Measurements from ENCODE around the gene TCF7L1.
"Not testable (repeated sequence)": the region's sequence is repeated elsewhere in the genome, so short reads cannot be mapped to it uniquely, and the experiment has no call there.

Gene TCF7L1, protein sequence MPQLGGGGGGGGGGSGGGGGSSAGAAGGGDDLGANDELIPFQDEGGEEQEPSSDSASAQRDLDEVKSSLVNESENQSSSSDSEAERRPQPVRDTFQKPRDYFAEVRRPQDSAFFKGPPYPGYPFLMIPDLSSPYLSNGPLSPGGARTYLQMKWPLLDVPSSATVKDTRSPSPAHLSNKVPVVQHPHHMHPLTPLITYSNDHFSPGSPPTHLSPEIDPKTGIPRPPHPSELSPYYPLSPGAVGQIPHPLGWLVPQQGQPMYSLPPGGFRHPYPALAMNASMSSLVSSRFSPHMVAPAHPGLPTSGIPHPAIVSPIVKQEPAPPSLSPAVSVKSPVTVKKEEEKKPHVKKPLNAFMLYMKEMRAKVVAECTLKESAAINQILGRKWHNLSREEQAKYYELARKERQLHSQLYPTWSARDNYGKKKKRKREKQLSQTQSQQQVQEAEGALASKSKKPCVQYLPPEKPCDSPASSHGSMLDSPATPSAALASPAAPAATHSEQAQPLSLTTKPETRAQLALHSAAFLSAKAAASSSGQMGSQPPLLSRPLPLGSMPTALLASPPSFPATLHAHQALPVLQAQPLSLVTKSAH
- total RNA-seq: 0 to 4.5 (median 0.24) reads per million in 17 experiments

DNA sequence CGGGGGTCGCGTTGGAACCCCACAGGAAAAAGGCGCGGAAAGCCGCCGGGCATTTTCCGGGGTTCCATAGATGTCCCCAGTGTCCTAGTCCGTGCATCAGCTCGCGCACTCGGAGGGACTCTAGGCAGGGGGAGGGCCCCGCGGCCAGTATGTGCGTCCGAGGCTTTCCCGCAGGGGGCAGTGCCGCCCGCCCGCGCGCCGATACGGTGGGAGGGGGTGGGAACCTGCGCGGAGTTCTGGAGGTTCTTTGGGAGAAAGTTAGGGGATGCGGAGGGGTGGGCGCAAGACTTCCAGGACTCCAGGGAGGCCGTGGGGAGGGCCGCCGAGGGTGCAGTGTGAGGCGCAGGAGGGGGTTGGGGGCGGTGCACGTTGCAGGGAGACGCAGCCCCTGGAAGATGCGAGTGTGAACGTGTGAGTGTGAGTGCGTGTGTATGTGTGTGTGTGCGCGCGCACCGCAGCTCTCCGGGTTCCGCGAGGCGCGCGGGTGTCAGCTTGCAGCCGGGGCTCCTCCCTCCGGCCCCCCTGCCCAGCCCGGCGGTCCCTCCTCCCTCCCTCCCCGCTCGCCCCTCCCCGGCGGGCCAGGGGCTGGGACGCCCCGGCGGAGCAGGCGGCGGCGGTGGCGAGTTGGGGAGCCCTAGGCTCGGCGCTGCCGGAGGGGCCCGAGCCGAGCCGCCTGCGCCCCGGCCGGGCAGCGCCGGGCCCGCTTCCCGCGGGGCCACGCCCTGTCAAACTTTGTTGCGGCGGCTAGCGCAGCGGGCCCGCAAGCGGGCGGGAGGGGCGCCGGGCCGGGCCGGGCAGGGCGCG is at the start of gene TCF7L1:
TCF7L1 (plus strand) TSS at position 559 of the 804 bp plus-strand sequence. CDS start 293 bp downstream, outside the sequence.
- DNase-seq: peak; percentile 31 to 66 (median 44)

DNA sequence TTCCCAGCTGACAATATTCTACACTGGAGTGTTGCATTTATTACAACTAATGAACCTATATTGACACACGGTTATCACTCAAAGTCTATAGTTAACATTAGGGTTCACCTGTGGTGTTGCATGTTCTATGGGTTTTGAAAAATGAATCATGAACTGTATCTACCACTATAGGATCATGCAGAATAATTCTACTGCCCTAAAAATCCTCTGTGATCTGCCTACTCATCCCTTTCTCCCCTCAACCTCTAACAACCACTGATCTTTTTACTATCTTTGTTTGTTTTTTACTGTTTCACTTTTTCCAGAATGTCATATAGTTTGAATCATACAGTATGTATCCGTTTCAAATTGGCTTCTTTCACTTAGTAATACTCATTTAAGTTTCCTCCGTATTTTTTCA is 47.6 kb upstream of the TCF7L1 start:
- no peak for DNase-seq

GRCh38 chr2:85087541-85087940 is 45.7 kb upstream of the TCF7L1 start:
- DNase-seq: no peak

- DNase-seq: no peak
Observed at GRCh38 chr2:85088921-85089320, 44.3 kb upstream of the TCF7L1 start.

DNA sequence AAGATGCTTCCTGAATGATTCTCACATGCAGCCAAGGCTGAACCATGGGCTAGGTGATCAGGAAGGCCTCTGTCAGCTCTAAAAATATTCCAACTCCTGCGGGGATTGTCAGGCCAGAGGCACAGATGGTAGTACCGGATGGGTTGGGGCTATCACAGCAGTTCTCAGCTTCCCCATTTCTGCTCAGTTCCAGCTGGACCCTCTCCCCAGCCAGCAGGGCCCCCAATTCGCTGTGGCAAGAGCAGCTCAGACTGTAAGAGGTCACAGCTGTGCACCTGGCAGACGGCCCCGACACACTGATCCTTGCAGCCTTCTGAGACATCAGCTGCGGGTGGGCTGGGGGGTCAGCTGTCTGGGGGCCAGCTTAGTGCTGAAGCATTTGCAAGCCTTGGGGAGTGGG is 43.6 kb upstream of the TCF7L1 start:
- no peak for DNase-seq

DNA sequence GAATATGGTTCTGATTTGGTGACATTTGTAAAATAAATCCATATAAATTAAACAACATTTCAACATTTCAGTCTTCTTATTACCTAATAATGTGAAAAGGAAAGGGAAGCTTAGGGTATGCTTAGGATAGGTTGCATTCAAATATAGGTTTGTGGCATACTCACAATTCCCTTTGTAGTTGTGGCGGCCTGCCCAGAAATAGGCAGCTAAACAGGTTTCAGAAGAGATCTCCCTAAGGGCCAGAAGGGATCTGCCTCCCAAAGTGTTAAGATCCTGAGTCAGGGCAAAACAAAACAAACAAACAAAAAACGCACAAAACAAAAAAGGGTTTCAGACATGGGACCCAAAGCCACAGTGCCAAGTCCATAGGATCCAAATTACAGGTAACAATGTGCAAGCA is 41.4 kb upstream of the TCF7L1 start:
- no peak for DNase-seq

DNA sequence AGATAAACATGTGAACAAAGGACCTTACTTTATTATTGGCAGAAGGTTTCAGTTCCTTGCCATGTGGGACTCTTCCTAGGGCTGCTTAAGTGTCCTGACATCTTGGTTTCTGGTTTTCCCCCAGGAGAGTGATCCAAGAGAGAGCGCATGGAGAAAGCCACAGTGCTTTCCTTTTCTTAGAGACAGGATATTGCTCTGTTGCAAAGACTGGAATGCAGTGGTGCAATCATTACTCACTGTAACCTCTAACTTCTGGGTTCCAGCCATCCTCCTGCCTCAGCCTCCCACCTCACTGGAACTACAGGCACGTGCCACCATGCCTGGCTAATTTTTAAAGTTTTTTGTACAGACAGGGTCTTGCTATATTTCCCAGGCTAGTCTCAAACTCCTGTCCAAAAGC is 38.1 kb upstream of the TCF7L1 start:
- DNase-seq: no peak

GRCh38 chr2:85096616-85097015 is 36.6 kb upstream of the TCF7L1 start:
- DNase-seq: no peak

DNA sequence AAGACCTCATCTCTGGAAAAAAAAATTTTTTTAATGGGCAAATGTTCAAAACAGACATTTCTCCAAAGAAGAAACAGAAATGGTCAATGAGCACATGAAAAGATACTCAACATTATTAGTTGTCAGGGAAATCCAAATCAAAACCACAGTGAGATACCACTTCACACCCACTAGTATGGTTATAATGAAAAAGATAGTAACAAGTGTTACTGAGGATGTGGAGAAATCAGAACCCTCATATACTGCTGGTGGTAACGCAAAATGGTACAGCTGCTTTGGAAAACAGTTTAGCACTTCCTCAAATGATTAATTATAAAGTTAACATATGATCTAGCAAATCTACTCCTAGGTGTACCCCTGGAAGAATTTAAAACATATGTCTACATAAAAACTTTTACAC is 29.0 kb upstream of the TCF7L1 start:
- DNase-seq: no peak

DNA sequence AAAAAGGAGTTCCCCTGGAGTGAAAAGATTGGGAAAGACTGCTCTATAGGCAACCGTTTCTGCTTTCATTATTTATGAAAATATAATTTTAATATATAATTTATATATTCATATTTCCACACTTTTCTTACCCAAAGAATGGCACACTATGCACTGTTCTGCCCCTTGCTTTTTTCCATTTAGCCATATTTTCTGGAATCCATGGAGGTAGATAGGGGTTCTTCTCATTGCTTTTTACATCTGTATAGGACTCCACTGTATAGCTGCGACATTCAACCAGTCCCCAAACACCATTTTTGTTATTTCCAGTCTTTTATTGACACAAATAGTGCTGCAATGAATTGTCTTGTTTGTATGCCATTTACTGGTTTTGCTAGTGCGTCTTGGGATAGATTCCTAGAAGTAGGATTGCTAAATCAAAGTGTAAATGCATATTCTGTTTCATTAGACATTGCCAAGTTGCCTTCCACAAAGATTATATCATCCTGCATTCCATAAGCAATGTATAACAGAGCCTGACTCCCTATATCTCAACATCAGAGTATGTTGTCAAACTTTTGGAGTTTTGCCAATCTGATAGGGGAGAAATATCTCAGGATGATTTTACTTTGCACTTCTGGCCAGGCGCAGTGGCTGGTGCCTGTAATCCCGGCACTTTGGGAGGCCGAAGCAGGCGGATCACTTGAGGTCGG is 26.6 kb upstream of the TCF7L1 start:
- DNase-seq: no peak

- DNase-seq: no peak
Observed at GRCh38 chr2:85110991-85111560, 22.1 kb upstream of the TCF7L1 start.

- no peak for DNase-seq
Observed at GRCh38 chr2:85111819-85112281, 21.3 kb upstream of the TCF7L1 start.

- no peak for DNase-seq
Observed at GRCh38 chr2:85112906-85113625, 20.1 kb upstream of the TCF7L1 start.

DNA sequence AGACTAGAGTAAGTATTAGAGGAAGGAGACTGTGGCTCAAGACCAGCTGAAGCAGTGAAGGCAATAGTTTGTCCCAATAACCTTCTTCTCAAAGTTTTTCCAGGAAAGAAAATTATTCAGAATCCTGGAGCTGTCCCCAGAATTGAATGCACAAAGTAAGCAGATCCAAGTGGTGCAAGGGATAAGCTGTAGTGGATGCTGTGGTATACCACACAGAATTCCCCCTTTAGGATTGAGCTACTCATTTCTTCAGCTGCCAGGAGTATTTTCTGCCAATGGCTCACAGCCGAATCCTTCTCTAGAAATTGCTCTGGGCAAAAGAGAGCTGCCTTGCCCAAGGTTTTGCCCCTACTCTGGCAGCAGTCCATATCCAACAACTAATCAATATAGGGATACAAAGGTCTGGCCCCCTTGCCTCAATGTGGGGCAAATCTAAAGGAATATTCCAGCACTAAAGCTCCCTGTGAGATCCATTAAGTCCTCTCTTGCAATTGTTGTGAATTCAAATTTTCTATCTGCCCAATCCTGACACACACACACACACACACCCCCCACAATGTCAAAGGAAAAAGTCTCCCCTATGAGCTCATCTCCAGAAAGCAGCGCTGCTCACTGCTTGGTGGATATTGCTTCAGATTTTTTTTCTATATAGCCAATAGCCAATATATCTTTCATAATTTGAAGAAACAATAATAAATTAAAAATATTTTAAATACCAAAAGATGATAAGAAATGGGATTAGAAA is 18.4 kb upstream of the TCF7L1 start:
- DNase-seq: no peak

DNA sequence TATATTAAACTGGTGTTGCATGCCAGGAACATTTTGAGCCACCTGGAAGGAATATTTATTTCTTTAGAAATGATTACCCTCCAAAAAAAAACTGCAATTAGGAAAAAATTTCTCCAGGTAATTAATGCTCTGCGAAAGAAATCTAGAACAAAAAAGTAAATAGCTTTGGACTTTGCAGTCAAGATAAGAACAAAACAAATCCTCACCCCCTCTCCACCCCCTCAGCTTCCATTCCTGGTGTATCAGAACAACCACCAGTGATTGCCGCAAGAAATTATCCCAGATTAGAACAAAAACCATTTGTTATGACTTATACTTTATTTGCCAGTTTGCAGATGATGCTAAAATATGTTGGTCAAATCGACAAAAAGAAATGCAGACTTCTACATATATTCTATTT is 17.0 kb upstream of the TCF7L1 start:
- no peak for DNase-seq

DNA sequence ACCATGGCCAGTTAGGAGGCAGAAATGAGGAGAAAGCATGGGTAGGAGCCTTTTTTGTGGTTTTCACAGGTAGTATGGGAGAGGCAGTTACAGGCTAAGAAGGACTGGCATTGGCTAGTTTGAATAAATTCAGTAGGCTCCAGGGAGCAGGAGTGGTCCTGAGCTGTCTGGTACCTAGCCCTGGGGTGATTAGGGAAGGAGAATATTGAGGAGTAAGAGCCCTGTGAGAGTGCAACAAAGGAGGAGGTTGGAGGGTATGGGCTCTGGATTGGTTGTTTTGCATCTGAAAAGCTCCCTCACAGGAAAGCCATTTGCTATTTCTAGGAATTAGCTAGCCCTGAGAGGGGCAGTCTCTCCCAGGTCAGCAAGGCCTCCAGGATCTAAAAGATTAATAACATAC is 13.3 kb upstream of the TCF7L1 start:
- no peak for DNase-seq

GRCh38 chr2:85120363-85120762 is 12.8 kb upstream of the TCF7L1 start:
- DNase-seq: no peak

DNA sequence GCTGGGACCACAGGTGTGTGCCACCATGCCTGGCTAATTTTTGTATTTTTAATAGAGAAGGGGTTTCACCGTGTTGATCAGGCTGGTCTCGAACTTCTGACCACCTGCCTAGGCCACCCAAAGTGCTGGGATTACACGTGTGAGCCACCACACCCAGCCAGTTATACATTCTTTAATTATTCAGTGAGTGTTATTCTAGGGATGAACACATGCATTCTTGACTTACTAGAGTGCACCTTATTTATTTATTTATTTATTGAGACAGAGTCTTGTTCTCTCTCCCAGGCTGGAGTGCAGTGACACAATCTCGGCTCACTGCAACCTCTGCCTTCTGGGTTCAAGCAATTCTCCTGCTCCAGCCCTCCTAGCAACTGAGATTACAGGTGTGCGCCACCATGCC is 6.7 kb upstream of the TCF7L1 start:
- DNase-seq: not testable (repeated sequence)

- DNase-seq: no peak
Observed at GRCh38 chr2:85129861-85130260, 3.3 kb upstream of the TCF7L1 start.

- no peak for DNase-seq
Observed at GRCh38 chr2:85130407-85130806, 2.8 kb upstream of the TCF7L1 start.

DNA sequence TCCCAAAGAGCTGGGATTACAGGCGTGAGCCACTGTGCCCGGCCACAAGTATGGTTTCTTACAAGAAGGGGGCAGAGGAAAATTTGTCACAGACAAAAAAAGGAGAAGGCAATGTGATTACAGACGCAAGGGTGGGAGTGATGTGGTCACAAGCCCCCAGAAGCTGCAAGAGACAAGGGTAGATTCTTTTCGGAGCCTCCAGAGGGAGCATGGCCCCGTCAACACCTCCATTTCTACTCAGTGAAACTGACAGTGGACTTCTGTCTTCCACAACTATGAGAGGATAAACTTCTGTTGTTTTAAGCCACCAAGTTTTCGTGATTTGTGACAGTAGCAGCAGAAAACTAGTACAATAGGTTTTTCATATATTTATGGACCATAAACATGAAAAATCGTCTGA is 2.1 kb upstream of the TCF7L1 start:
- DNase-seq: peak in 3 of 4 experiments; percentile 21 to 31 (median 30)

Data from suppressor macrophage (primary cell).